Heart left ventricle (tissue), 13 donors: ENCODE data around the gene C4orf54.

Experiments
- POLR2A ChIP-seq, 2 donors: fragments of 450-650 bp; IDR thresholded peaks; one replicate each; pipeline ENCODE4 v1.6.1; 2017; ENCODE audit warnings: antibody characterized with exemption in 2 of 2, mild to moderate bottlenecking in 2 of 2, moderate library complexity in 2 of 2
- TF ChIP-seq, protein P1 (sequence below), 12 donors: fragments of 200-600 bp; sonication (generic) in 4 of 12; IDR thresholded peaks; one replicate each; pipeline versions ENCODE4 v1.5.0 to v1.8.0; 2018 to 2022; ENCODE audit warnings: antibody characterized with exemption in 12 of 12, mild to moderate bottlenecking in 5 of 12
- donor health status: ischemic (EF 13 %, LVEDD 7.1; RV severe dilation, severe dysfunction).
- donor health status: DM: no; HTN: yes; CAD: no.
- donor health status: DM: no; HTN: no; CAD: no.
- donor health status: ischemic (EF 25% LVEDD 6.9; RV normal size, moderate dysfunction).
- donor health status: ischemic (EF 25% LVEDD 5.7; RV mildly dilated, moderate dysfunction).
- donor health status: ischemic (EF 35%, LVEDD 5.7; RV mildly dilated, moderate dysfunction).
- donor health status: nonischemic (EF 11% LVEDD 7.7; RV severe dilation, severe dysfunction).
- donor health status: DM: yes; HTN: yes; CAD: no.
- donor health status: PGD.
- donor health status: ischemic (EF 29% LVEDD 5.4; RV normal size, mild dysfunction).
- donor health status: nonischemic (EF 23%, LVEDD 6.1; RV moderate dilation, normal function).

DNA sequence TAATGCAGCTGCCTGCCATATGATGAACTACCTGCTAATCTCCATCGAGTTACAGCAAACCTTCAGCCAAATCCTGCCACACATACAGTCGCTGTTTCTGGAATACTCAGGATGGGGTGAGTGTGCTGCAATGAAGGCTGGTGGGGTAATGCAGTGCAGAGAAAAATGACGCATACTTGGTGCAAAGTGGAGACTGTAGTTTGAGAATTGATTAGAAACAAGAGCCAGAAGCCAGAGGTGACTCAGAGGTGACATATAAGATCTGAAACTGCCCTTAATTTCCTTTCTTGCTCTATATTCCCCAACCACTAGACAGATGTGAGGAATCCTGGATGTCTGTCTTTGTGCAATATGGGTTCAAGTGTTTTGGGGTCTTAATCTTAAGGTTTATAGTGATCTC lies 22.0 kb downstream of the C4orf54 start:
- TF ChIP-seq, protein P1, sequence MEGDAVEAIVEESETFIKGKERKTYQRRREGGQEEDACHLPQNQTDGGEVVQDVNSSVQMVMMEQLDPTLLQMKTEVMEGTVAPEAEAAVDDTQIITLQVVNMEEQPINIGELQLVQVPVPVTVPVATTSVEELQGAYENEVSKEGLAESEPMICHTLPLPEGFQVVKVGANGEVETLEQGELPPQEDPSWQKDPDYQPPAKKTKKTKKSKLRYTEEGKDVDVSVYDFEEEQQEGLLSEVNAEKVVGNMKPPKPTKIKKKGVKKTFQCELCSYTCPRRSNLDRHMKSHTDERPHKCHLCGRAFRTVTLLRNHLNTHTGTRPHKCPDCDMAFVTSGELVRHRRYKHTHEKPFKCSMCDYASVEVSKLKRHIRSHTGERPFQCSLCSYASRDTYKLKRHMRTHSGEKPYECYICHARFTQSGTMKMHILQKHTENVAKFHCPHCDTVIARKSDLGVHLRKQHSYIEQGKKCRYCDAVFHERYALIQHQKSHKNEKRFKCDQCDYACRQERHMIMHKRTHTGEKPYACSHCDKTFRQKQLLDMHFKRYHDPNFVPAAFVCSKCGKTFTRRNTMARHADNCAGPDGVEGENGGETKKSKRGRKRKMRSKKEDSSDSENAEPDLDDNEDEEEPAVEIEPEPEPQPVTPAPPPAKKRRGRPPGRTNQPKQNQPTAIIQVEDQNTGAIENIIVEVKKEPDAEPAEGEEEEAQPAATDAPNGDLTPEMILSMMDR (IDR thresholded peaks at IDR 0.05): no peak
- TF ChIP-seq POLR2A (IDR thresholded peaks at IDR 0.05): no peak
